ENCODE results near the gene CHRNA4. TPM values are rescaled to one million over a fixed set of nuclear protein-coding genes. Genes with fewer than 3 reads are reported as not detected.

CHRNA4 gene
- not detected in 2 replicates for total RNA-seq (2014; rRNA removed; shearing (Covaris generic); ENCODE audit: low replicate concordance)

DNA sequence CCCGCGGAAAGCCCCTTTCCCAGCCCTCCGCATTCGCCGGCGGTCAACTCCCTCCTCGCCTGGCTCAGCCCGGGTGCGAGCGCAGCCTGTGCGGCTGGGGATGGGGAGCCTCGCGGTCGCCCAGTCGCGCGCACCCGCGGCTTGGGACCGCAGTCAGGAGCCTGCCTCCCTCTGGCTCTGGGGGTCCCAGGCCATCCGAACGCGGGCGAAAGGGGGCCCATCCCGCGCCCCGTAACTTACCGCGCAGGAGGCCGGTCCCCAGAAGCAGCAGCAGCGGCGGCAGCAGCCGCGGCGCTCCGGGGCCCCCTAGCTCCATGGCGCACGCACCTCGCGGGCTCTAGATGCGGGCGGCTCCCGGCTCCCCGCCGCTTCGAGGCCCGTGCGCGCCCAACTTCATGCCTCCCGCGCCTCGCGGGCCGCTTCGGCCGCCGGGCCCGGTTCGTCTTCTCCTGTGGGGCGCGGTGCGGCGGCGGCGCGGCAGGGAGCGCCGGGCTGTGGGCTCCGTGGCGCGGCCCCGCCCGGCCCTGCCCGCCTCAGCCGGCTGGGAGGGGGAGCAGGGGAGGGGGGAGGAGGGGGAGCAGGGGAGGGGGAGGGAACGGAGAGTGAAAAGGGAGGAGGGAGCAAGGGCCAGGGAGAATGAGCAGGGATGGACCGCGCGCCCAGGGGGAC lies at the start of gene CHRNA4:
TSS of gene CHRNA4 (minus strand) at position 500 of the 669 bp plus-strand sequence. CDS start at position 316, 184 bp downstream.
- H3K27me3 ChIP-seq: peaks cover 6% of the 10 kb centered on the region
- no peak within 1 kb of the TSS for H3K4me3 ChIP-seq
- peak; percentile 26 for DNase-seq
- no peaks in the 10 kb centered on the region for H3K36me3 ChIP-seq
- no peaks in the 10 kb centered on the region for H3K9me3 ChIP-seq

DNA sequence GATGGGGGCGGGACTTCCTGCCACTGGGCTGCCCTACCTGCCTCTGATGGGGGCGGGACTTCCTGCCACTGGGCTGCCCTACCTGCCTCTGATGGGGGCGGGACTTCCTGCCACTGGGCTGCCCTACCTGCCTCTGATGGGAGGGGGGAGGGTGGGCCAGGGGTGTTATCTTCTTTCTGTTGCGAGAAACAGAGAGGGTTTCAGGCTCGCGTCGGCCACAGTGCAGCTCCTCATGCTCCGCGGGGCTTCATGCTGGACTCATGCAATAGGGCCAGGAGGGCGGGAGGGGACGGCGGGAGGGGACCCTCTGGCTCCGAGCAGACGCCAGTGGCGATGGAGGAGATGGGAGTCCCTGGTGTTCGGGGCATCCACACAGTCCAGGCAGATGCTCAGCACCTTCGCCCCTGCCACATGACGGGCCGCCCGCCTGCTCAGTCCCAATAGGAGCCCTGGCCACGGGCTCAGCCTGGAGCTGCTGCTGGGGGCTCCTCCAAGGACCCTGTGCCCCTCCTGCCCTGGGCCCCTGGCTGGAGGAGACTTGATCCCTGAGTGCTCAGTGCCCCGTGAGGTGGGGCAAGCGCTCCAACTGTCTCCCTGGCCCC lies 48.8 kb upstream of the CHRNA4 start:
- DNase-seq: no peak
- no peaks in the 10 kb centered on the region for H3K9me3 ChIP-seq
- H3K4me3 ChIP-seq: no peak overlapping the region
- peaks cover 7% of the 10 kb centered on the region for H3K27me3 ChIP-seq
- H3K36me3 ChIP-seq: no peaks in the 10 kb centered on the region

- Histone ChIP-seq H3K4me3 (no peak overlapping the region), H3K9me3 (no peaks in the 10 kb centered on the region), H3K36me3 (no peaks in the 10 kb centered on the region), H3K27me3 (peaks cover 5% of the 10 kb centered on the region)
- DNase-seq: no peak
These were observed 48.1 kb upstream of the CHRNA4 start for GRCh38 chr20:63409066-63409833.

DNA sequence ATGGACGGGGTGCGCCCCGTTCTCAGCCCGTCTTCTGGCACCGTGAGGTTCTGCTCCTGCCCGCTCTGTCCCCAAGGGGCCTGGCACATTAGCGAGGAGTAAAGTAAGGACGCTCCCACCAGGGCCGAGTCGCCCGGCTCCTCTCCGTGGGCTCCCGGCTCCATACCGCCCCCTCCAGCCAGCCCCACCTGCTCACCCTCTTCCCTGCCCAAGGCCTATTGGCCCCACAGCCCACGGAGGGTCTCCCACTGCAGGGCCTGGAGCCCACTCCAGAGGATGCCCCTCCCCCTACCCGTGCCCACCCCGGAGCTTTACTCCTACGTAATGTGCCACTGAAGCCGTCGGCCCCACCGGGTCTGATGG lies 47.5 kb upstream of the CHRNA4 start:
- Histone ChIP-seq H3K27me3 (peaks cover 4% of the 10 kb centered on the region), H3K9me3 (no peaks in the 10 kb centered on the region), H3K4me3 (no peak overlapping the region), H3K36me3 (no peaks in the 10 kb centered on the region)
- DNase-seq: no peak

DNA sequence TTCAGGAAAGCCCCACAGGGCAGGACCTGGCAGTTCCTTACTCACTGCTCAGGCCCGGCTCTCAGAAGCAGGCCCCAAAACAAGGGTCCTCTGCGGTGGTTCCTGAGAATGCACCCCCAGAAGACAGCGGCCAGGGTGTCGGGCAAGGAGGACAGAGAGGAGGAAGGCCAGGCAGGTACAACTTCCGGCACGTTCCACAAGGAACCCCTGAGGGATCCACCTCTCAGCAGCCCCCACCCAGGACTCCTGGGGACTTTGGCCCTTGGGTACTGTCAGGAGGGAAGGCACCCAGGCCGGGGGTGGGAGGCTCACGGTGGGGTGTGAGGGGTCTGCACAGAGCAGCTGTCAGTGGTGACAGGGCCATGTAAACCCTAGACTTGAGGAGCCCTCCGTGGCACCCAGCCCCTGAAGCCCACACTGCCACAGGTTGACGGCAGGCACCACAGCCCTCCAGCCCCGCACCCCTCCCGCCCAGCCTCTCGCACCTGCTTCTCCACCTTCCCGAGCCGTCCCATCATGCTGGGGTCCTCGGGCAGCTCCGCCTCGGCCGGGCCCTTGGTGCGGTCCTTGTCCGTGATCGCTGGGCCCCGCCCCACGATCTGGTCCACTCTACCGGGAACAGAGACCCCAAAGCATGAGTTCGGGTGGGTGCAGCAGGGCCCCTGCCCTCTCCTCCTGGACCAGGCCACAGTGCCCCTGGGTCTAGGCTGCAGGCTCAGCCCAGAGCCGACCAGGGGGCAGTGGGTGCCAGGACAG lies 47.0 kb upstream of the CHRNA4 start:
- H3K9me3 ChIP-seq: no peaks in the 10 kb centered on the region
- no peak for DNase-seq
- H3K4me3 ChIP-seq: no peak overlapping the region
- peaks cover 7% of the 10 kb centered on the region for H3K27me3 ChIP-seq
- H3K36me3 ChIP-seq: no peaks in the 10 kb centered on the region

DNA sequence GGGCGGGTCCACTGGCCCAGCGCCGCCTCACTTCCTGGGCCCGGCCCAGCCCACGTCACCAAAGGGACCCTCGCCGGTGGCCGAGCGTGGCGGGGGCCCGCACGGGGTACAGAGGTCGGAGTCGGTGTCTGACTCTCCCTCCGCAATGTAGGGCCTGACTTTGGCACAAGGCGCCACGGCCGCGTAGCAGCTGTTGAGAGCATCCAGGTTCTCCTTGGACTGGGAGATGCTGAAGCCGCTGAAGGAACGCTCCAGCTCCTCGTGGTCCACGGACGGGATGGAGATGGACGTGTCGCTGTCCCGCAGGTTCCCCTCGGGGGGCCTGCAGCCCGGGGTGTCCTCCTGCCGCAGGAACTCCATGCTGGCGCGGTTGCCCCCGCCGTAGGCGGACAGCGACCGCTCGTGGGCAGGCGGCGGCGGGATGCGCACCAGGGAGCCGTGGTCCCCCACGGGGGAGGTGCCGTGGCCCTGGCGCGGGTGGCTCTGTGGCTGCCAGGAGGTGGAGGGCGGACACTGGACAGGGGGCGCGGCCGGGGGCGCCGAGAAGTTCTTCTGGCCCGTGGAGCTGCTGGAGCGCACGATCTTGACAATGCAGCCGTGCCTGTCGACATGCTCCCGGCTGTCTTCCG lies 45.6 kb upstream of the CHRNA4 start:
- no peak overlapping the region for H3K4me3 ChIP-seq
- no peaks in the 10 kb centered on the region for H3K9me3 ChIP-seq
- H3K36me3 ChIP-seq: no peaks in the 10 kb centered on the region
- peaks cover 18% of the 10 kb centered on the region for H3K27me3 ChIP-seq
- no peak for DNase-seq

- peaks cover 24% of the 10 kb centered on the region for H3K27me3 ChIP-seq
- DNase-seq: no peak
- no peak overlapping the region for H3K4me3 ChIP-seq
- H3K9me3 ChIP-seq: no peaks in the 10 kb centered on the region
- H3K36me3 ChIP-seq: no peaks in the 10 kb centered on the region
These were observed 44.9 kb upstream of the CHRNA4 start for GRCh38 chr20:63406011-63406410.

DNA sequence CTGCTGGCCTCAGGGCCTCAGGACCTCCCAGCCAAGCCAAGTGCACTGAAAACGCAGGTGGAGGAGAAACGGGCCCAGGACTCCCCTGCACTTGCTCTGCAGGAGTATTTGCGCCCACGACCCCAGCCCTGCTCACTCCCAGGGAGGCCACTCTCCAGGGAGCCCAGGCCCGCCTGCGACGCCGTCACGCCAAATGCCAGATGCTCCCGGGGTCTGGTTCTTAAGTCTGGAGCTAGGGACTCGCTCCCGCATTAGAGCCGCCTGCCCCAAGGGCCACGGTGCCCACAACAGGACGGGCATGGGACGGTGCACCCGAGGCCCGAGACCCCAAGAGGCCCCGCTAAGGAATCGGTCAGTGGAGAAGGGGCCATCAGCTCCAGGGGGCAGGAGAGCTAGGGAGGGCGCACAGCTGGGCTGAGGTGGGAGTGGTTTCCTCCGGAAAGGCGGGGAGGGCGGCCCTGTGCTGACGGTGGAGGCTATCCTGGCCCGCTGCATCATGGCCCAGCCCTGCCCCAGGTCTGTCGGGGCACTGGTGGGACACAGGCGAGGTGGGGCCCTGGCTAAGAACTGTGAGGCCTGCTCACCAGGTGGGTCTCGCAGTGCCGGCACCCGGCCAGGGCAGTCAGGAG lies 44.1 kb upstream of the CHRNA4 start:
- Histone ChIP-seq H3K4me3 (no peak overlapping the region), H3K9me3 (no peaks in the 10 kb centered on the region), H3K36me3 (no peaks in the 10 kb centered on the region), H3K27me3 (peaks cover 32% of the 10 kb centered on the region)
- no peak for DNase-seq

GRCh38 chr20:63404129-63405085 lies 43.3 kb upstream of the CHRNA4 start:
- no peak for DNase-seq
- Histone ChIP-seq H3K27me3 (peaks cover 38% of the 10 kb centered on the region), H3K9me3 (no peaks in the 10 kb centered on the region)

DNA sequence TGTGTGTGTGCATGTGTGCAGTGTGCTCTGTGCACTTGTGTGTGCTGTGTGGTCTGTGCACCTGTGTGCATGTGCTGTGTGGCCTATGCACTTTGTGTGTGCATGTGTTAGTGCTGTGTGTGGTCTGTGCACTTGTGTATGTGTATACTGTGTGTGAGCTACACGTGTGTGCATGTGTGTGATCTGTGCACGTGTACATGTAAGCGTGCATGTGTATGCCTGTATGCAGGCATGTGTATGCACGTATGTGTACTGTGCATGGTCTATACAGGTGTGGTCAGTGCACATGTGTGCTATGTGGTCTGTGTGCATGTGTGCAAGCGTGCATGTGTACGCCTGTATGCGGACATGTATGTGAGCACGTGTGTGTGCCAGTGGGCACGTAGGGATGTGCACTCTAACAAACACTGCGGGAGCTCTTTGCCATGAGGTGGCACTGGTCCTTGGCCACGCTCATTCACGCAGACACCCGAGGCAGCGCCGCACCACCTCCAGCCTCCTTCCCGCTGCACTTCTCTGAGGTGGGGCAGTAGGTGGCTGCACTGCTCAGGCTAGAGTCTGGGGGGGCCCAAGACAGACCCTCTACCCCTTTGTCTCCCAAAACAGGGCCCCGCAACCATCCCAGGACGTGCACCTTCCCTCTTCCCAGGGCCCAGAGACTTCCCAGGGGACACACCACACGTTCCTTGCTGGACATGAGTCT lies 42.4 kb upstream of the CHRNA4 start:
- H3K9me3 ChIP-seq: no peaks in the 10 kb centered on the region
- no peak overlapping the region for H3K4me3 ChIP-seq
- DNase-seq: no peak
- no peaks in the 10 kb centered on the region for H3K36me3 ChIP-seq
- peaks cover 38% of the 10 kb centered on the region for H3K27me3 ChIP-seq

More at GRCh38 chr20:63404129-63405085, 43.3 kb upstream of the CHRNA4 start:
- H3K4me3 ChIP-seq: no peak overlapping the region
- no peaks in the 10 kb centered on the region for H3K36me3 ChIP-seq

- Histone ChIP-seq H3K9me3 (no peaks in the 10 kb centered on the region), H3K4me3 (no peak overlapping the region), H3K27me3 (peaks cover 42% of the 10 kb centered on the region)
These were observed 41.7 kb upstream of the CHRNA4 start for GRCh38 chr20:63402860-63403220.

DNA sequence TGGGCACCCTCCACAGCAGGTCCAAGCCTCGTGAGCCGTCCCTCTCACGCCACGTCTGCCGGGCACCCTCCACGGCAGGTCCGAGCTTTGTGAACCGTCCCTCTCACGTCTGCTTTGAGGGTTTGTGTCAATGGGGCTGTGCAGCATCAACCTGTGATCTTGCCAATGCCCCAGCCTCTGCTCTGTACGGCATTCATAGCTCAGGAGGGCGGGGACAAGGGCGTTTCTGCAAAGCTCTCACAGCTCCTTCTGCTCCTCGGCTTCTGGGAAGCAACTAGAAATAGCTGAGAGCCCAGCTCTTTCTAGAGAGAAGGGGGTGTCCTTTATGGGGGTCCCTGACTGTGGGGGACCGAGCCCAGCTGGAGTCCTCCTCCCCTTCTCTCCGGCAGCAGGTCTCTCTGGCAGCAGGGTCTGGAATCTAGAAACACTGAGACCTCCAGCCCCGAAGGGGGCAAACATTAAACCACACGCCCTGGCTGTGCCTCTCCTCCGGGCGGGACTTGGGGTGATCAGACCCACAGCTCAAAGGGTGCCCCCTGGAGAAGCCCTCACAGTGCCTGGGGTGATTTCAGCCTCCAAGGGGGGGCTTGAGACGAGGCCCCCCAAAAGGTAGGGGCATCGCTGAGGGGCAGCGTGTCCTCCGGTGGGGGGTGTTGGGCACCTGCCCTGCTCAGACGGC lies 41.2 kb upstream of the CHRNA4 start:
- no peak for DNase-seq
- Histone ChIP-seq H3K9me3 (no peaks in the 10 kb centered on the region), H3K4me3 (no peak overlapping the region), H3K27me3 (peaks cover 43% of the 10 kb centered on the region), H3K36me3 (no peaks in the 10 kb centered on the region)

More at GRCh38 chr20:63402860-63403220, 41.7 kb upstream of the CHRNA4 start:
- no peaks in the 10 kb centered on the region for H3K36me3 ChIP-seq
- DNase-seq: no peak

- Histone ChIP-seq H3K9me3 (no peaks in the 10 kb centered on the region), H3K4me3 (no peak overlapping the region), H3K36me3 (no peaks in the 10 kb centered on the region), H3K27me3 (peaks cover 45% of the 10 kb centered on the region)
- no peak for DNase-seq
These were observed 40.4 kb upstream of the CHRNA4 start for GRCh38 chr20:63401384-63402110.
